Measurements from ENCODE around the gene PKP1.

PKP1 gene

DNA sequence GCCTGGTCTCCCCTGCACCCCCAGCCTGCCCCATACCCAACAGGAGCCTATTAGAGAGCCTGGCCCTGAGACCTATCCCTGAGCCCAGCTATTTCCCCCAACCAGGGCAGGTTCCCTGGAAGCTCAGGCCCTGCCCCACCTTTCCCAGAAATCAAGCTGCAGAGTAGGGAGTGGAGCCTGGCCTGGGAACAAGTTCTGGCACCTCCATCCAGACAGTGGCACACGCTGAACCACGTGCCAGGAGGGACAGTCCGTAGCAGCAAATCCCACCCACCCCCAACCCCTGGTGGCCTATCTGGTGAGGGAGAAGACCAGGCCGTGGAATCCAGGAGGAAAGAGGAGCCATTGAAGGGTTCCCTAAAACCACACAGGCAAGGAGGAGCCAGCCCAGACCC is 71.6 kb downstream of the PKP1 start:
- DNase-seq, result no peak

GRCh38 chr1:201355471-201355870 is 72.2 kb downstream of the PKP1 start:
- DNase-seq, result no peak

DNA sequence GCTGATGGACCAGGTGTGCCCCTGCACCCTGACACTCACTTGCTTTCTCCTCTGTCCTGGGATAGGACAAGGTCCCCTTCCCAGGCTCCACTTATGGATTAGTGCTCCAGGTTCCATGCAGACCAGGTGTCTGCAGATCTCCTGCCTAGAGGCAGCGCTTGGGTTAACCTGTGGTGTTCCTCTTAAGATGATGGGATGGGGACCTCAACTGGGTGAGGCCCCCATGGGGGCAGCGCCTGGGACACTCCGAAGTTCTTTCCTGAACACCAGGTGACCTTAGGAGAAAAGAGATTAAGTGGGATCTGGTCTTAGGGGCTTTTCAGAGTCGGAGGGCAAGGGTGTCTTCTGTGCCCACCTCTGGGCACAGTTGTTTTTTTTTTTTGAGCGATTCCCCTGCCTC is 72.9 kb downstream of the PKP1 start:
- no peak for DNase-seq

GRCh38 chr1:201356701-201357100 is 73.4 kb downstream of the PKP1 start:
- DNase-seq, result no peak

DNA sequence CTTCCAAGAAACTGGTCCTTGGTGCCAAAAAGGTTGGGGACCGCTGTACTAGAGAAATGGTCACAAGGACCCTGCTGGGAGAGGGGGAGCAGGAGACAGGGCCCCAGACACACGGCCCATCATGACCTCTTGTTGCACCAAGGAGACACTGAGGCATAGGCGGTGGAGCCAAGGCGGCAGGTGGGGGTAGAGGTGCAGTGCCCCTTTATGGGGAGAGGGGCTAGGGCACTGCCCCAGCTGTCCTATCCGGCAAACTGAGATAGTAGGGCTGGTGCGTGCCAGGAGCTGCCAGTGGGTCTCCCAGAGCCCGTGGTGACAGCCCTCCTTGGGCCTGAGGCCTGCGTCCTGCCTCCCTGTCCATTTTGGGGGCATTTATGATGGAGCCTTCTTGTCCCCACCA is 73.9 kb downstream of the PKP1 start:
- no peak for DNase-seq

DNA sequence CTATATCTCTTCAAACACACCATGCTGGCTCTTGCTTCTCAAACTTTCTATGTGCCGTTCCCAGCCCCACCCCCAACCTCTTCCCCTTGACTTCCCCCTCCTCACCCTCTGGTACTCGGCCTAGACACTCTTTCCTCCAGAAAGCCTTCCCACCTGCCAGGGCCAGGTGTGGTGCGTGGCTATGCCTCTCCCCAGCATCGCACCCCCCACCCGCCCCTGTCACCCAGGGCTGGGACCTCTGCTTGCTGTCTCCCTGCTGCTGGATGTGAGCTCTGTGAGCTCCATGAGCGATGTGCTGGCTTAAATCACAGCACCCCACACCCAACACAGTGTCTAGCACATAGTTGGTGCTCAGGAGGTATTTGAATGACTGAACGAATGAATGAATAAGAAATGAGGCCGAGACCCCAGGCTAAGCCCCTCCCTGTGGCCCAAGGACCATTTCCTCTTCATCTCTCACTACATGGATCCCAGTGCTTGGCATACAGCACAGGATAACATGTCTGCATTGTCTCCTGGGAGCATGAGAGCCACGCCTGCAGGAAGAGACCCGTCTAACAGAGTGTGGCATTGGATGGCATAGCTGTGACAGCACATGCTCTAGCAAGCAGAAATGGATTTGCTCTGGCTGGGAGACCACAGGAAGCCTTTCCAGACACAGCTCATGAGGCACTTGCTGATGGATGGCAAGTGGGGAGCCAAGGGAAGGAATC is 74.5 kb downstream of the PKP1 start:
- no peak for DNase-seq

- DNase-seq, result no peak
Observed at GRCh38 chr1:201358596-201358995, 75.3 kb downstream of the PKP1 start.

DNA sequence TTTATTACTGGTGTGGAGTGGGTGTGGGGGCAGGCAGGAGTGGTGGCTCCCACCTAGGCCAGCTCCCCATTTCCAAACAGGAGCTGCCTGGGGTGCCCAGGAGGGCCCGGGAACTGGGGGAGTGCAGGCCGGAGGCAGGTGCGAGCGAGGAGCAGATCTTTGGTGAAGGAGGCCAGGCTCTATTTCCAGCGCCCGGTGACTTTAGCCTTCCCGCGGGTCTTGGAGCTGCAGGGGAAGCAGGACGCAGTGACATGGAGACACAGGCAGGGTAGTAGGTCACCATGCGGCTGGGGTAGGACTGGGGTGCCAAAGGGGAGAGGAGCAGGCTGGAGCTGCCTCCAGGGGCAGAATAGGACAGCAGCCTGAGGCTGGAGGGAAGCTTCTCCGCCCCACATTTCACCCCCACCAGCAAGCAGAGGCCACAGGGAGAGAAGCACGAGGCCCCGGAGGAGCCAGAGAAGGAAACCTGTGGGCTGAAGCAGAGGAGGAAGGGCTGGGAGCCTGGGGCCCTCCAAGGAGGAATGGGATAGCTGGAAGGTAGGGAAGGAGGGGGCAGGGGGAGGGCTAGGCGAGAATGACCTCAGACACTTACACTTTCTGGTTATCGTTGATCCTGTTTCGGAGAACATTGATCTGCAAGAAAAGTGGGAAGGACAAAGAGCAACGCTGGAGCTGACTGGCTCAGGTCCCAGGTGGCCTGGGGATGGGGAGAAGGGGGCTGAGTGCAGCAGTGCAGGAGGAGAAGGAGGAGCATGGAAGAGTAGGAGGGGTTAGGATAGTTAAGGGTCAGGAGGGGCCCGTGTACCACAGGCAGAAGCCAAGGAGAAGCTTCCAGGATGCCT is 75.9 kb downstream of the PKP1 start:
- no peak for DNase-seq

DNA sequence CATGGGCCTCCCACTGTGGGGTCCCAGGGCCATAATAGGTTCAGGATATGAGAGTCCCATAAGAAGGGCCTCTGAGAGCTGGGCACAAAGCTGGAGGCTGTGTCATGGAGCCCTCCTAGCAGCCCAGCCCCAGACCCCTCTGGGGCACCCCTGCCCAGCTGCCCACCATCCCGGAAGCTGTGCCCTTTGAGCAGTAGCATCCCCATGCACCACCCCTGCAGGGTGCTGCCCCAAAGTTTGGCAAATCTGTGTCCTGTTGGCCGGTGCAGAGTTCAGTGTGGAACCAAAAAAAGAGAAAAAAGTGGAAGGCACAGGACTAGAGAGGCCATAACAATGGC is 76.5 kb downstream of the PKP1 start:
- no peak for DNase-seq

DNA sequence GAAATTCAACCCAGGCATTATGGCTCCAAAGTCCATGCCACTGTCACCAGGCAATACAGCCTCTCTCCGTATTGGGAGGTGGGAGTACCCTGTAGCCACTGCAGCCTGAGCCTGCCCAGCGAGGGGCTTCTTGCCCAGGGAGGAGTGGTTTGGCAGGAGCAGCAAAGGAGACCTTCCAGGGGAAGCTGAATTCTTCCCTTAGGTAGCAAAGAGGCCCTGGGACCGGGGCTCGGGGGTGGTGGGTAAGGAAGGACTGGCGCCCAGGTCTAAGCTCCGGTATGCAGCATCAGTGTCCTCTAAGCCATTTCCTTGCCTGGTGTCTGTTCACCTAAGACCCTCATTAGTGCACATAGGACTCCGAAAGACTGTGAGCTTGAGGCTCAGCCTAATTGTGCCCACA is 77.2 kb downstream of the PKP1 start:
- no peak for DNase-seq

- DNase-seq, result no peak
Observed at GRCh38 chr1:201360901-201361651, 77.8 kb downstream of the PKP1 start.

GRCh38 chr1:201361652-201362504 is 78.6 kb downstream of the PKP1 start:
- DNase-seq, result no peak

DNA sequence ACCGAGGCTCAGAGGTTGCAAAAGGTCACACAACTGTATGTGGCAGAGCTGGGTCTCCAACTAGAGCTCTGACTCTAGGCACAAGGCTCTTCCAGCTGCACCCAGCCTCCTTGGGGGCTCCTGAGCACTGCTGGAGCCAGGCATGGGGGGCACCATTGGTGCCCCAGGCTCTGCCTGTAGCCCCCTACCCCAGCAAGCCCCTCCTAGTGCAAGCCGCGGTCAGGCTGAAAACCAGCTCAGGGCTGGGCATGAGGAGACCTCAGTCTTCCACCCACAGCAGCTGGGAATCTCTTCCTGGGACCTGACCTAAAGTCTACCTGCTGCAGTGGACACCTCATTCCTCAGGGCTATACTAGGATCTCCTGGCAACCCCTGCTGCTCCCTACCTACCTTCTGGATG is 79.6 kb downstream of the PKP1 start:
- no peak for DNase-seq

DNA sequence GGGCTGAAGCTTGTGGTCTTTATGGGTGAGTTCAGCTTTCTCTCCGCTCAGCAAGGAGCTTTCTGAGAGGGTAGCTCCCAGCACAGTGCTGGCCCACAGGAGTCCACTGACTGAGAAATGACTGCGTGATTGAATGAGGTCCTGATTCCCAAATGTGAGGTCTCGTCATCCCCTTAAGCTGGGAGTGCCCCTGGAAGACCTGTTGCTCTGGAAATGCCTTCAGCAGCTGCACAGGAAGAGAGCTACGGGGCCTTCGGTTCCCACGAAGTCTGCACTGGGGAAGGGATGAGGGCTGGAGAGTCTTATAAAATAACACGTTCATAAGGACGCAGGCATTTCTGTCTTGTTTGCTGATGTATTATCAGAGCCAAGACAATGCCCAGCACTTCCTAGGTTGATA is 80.2 kb downstream of the PKP1 start:
- DNase-seq, result no peak

- DNase-seq, result no peak
Observed at GRCh38 chr1:201364808-201365105, 81.5 kb downstream of the PKP1 start.

- no peak for DNase-seq
Observed at GRCh38 chr1:201365251-201365650, 81.9 kb downstream of the PKP1 start.

DNA sequence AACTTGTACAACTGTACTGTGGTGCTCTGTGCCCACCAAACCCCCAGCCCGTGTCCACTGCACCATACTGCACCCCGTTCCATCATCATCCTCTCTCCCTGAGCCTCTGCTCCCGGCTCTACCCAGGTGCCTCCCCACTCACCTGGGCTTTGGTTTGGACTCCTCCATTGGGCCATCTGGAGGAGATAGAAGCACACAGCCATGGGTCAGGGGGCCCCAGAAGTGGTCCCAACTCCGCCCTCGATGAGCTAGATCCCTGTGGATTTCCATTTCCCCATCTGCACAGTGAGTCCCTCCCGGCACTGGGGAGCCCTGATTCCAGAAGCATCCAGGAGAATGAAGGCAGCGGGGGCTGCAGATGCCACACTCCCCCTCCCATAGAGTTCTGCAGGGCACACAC is 83.4 kb downstream of the PKP1 start:
- no peak for DNase-seq

DNA sequence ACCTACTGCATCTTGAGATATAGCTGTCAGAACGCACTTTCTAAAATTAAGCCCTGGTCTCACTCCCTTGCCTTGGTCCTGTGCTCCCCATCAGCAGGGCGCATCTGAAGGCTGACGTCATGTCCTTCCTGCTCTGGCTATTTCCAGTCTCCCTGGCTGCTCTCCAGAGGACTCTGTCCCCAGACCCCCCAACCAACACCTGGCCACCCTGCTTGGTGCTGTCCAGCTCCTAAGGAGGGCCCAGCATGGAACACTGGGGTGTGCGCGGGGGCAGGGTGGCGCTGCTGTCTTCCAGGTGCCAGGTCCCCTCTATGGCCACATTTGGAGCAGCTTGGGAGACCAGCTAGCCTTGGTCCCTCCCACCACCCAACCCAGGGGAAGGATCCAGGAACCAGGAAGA is 85.9 kb downstream of the PKP1 start:
- DNase-seq, result no peak

- no peak for DNase-seq
Observed at GRCh38 chr1:201370500-201370899, 87.2 kb downstream of the PKP1 start.

GRCh38 chr1:201371276-201371675 is 88.0 kb downstream of the PKP1 start:
- no peak for DNase-seq

- DNase-seq, result no peak
Observed at GRCh38 chr1:201371792-201372191, 88.5 kb downstream of the PKP1 start.

- no peak for DNase-seq
Observed at GRCh38 chr1:201374364-201374763, 91.1 kb downstream of the PKP1 start.

GRCh38 chr1:201375169-201375568 is 91.9 kb downstream of the PKP1 start:
- DNase-seq, result no peak
